MCF 10A (cell line): ENCODE results near the gene CSMD2. TPM values are rescaled to one million over a fixed set of nuclear protein-coding genes. Genes with fewer than 3 reads are reported as not detected.

Experiments
- BruUV-seq: library from RNA; stranded (reverse); fragments of 400-500 nt; replicated peaks from 2 replicates; lab custom pipeline; 2021; lab: Mats Ljungman, UMichigan
- CTCF ChIA-PET: fragments of 300-600 bp; sonication (Branson Sonifier 250); formaldehyde crosslinking; extraction: SDS; loops from one replicate; lab custom pipeline; 2021; ENCODE audit warnings: antibody characterized with exemption, inconsistent platforms; lab: Yijun Ruan, JAX
- POLR2A ChIA-PET: fragments of 300-600, 350-650 bp; sonication (Branson Sonifier 250); formaldehyde crosslinking; extraction: SDS; loops from one replicate; lab custom pipeline; 2020; ENCODE audit warnings: antibody characterized with exemption, inconsistent platforms; lab: Yijun Ruan, JAX
- DNase-seq: peaks from one replicate; pipeline ENCODE4 v3.0.0-alpha.2; 2018; ENCODE audit not compliant: unreplicated experiment
- H3K27ac Mint-ChIP-seq: one replicate; pipeline ENCODE4 v1.8.0; 2022; ENCODE audit warnings: mild to moderate bottlenecking, low read depth, mixed read lengths; ENCODE audit not compliant: unreplicated experiment
- H3K27me3 Mint-ChIP-seq: one replicate; pipeline ENCODE4 v1.8.0; 2022; ENCODE audit warnings: mixed read lengths; ENCODE audit not compliant: insufficient read depth, unreplicated experiment
- H3K36me3 Mint-ChIP-seq: one replicate; pipeline ENCODE4 v1.8.0; 2022; ENCODE audit warnings: mild to moderate bottlenecking, moderate library complexity, mixed read lengths; ENCODE audit not compliant: insufficient read depth, unreplicated experiment
- H3K4me1 Mint-ChIP-seq: one replicate; pipeline ENCODE4 v1.8.0; 2022; ENCODE audit warnings: mixed read lengths; ENCODE audit not compliant: insufficient read depth, unreplicated experiment
- H3K4me3 Mint-ChIP-seq: one replicate; pipeline ENCODE4 v1.8.0; 2022; ENCODE audit warnings: mild to moderate bottlenecking, moderate library complexity, mixed read lengths; ENCODE audit not compliant: unreplicated experiment
- H3K9me3 Mint-ChIP-seq: one replicate; pipeline ENCODE4 v1.8.0; 2022; ENCODE audit warnings: mixed read lengths; ENCODE audit not compliant: unreplicated experiment
- CTCF ChIP-seq: fragments of 200-600 bp; IDR thresholded peaks from one replicate; pipeline ENCODE4 v1.8.0; 2022; ENCODE audit warnings: antibody characterized with exemption, mild to moderate bottlenecking; ENCODE audit not compliant: unreplicated experiment
- intact Hi-C: fragments of 100-400 bp; cut with micrococcal nuclease; formaldehyde crosslinking; loops from 2 replicates; pipeline ENCODE4 v1.14.1; 2022
- total RNA-seq: library from RNA; stranded (reverse); gene quantifications from 2 replicates; pipeline ENCODE4 v1.2.3, GENCODE V29; 2022

Gene CSMD2
- total RNA-seq, 1 experiment from 2014 or later = not detected

- H3K27ac Mint-ChIP-seq = no peak overlapping the region
- no peak for TF ChIP-seq CTCF
- POLR2A ChIA-PET = no interaction called here
- no TSS peak for BruUV-seq
- no peaks in the 10 kb centered on the region for H3K27me3 Mint-ChIP-seq
- intact Hi-C loops = no loop called here
- H3K36me3 Mint-ChIP-seq = peaks cover 44% of the 10 kb centered on the region
- no peaks in the 10 kb centered on the region for H3K4me1 Mint-ChIP-seq
- CTCF ChIA-PET = interaction anchor here (0.9 to 2.3 kb wide), 2 partner anchors 24 to 118 kb away, joined by 3 to 6 read pairs; no protein-coding TSS in a partner anchor
- DNase-seq = no peak
- H3K4me3 Mint-ChIP-seq = no peak overlapping the region
- peaks cover 56% of the 10 kb centered on the region for H3K9me3 Mint-ChIP-seq
Observed at GRCh38 chr1:33494929-33495328, 670.1 kb downstream of the CSMD2 start.

GRCh38 chr1:33488624-33489023 lies 676.4 kb downstream of the CSMD2 start:
- ChIA-PET POLR2A (no interaction called here), CTCF (no interaction called here)
- intact Hi-C loops = no loop called here
- no peak for DNase-seq
- H3K27me3 Mint-ChIP-seq = no peaks in the 10 kb centered on the region
- peaks cover 68% of the 10 kb centered on the region for H3K36me3 Mint-ChIP-seq
- peaks cover 10% of the 10 kb centered on the region for H3K9me3 Mint-ChIP-seq
- no peak overlapping the region for H3K27ac Mint-ChIP-seq
- no peaks in the 10 kb centered on the region for H3K4me1 Mint-ChIP-seq
- BruUV-seq = no TSS peak
- no peak overlapping the region for H3K4me3 Mint-ChIP-seq
- no peak for TF ChIP-seq CTCF

- intact Hi-C loops = no loop called here
- H3K4me1 Mint-ChIP-seq = no peaks in the 10 kb centered on the region
- H3K27ac Mint-ChIP-seq = no peak overlapping the region
- POLR2A ChIA-PET = no interaction called here
- BruUV-seq = no TSS peak
- no peak for DNase-seq
- TF ChIP-seq CTCF = no peak
- no peaks in the 10 kb centered on the region for H3K27me3 Mint-ChIP-seq
- CTCF ChIA-PET = interaction anchor here (0.6 kb wide), 1 partner anchor 298 kb away, joined by 3 read pairs; no protein-coding TSS in a partner anchor
- no peaks in the 10 kb centered on the region for H3K9me3 Mint-ChIP-seq
- peaks cover 43% of the 10 kb centered on the region for H3K36me3 Mint-ChIP-seq
- H3K4me3 Mint-ChIP-seq = no peak overlapping the region
Observed at GRCh38 chr1:33482412-33482811, 682.6 kb downstream of the CSMD2 start.

- no peak for DNase-seq
- no peak overlapping the region for H3K27ac Mint-ChIP-seq
- H3K27me3 Mint-ChIP-seq = no peaks in the 10 kb centered on the region
- peaks cover 11% of the 10 kb centered on the region for H3K4me1 Mint-ChIP-seq
- BruUV-seq = no TSS peak
- ChIA-PET CTCF (interaction anchor here (0.5 to 1.2 kb wide), 4 partner anchors 12 to 1119 kb away, joined by 3 to 4 read pairs (median 4); no protein-coding TSS in a partner anchor), POLR2A (no interaction called here)
- TF ChIP-seq CTCF = no peak
- no peaks in the 10 kb centered on the region for H3K9me3 Mint-ChIP-seq
- intact Hi-C loops = no loop called here
- H3K36me3 Mint-ChIP-seq = peaks cover 17% of the 10 kb centered on the region
- H3K4me3 Mint-ChIP-seq = no peak overlapping the region
Observed at GRCh38 chr1:33477451-33477850, 687.6 kb downstream of the CSMD2 start.
